T-helper 2 cell treated with Interferon-gamma antibody and Interleukin-4, amounts not matched to agents 100 ng/mL and 5 ng/mL, for 36 hours (primary cell): ENCODE data around the gene C19orf44. TPM values are rescaled to one million over a fixed set of nuclear protein-coding genes. Genes with fewer than 3 reads are reported as not detected.

ENCODE experiments used
- intact Hi-C: fragments of 100-400 bp; cut with micrococcal nuclease; formaldehyde crosslinking; loops from one replicate; pipeline ENCODE4 v1.15.1; 2023
- total RNA-seq: library from RNA; stranded (reverse); gene quantifications from 2 replicates; pipeline ENCODE4 v1.2.3, GENCODE V29; 2022

Gene C19orf44
- total RNA-seq, 1 donor from 2014 or later, result 3.4 TPM

DNA sequence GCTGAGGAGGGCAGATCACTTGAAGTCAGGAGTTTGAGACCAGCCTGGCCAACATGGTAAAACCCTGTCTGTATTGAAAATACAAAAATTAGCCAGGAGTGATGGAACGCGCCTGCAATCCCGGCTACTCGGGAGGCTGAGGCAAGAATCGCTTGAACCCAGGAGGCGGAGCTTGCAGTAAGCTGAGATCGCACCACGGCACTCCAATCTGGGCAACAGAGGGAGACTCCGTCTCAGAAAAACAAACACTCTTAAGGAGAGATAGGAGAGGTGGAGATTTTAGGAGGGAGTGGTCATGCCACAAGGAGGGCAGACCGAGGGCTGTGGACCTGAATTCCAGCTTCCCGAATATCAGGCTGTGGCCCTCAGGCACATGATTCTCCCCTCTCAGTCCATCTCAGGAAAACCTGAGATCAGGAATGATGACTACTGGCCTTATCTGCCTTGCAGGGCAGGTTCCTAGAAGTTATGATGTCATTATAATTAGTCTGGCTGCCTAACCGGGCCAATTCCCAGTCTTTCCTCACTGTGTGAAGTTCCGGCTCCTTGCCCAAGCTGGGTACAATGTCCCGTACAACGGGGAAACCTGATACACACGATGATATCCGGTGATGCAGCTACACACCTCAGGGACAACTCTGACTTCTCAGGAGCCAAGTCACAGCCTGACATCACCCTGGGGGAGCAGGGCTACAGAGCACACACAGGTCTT lies 73.6 kb downstream of the C19orf44 start:
- intact Hi-C loops, result loop anchor here (5.0 kb wide), 1 partner anchor 1102 kb away; no protein-coding TSS in a partner anchor

Other genes with a start within 250 kb of the C19orf44 start
- 216 and 219 TPM in 2 replicates for gene KLF2, start 171.6 kb upstream of the C19orf44 start, total RNA-seq
- 37.9 and 38.4 TPM in 2 replicates for gene EPS15L1, start 24.4 kb upstream of the C19orf44 start, total RNA-seq
- 0.18 TPM in 1 of 2 replicates, not detected in the other for gene CALR3, start 227 bp upstream of the C19orf44 start, total RNA-seq
- 73.5 and 74.4 TPM in 2 replicates for gene CHERP, start 46.0 kb downstream of the C19orf44 start, total RNA-seq
- gene SLC35E1, start 76.0 kb downstream of the C19orf44 start, total RNA-seq, result 52.9 and 53.4 TPM in 2 replicates
- gene MED26, start 131.8 kb downstream of the C19orf44 start, total RNA-seq, result 15.5 and 15.8 TPM in 2 replicates
- 69.1 and 69.5 TPM in 2 replicates for gene SMIM7, start 163.8 kb downstream of the C19orf44 start, total RNA-seq
- 2.8 and 3.4 TPM in 2 replicates for gene TMEM38A, start 164.7 kb downstream of the C19orf44 start, total RNA-seq
- not detected in 2 replicates for gene NWD1, start 223.5 kb downstream of the C19orf44 start, total RNA-seq